DND-41 (cell line): ENCODE measurements around the gene ZMIZ1.

ENCODE experiments used
- ATAC-seq: fragments of 200-7000 bp; cut with Tn5 transposase; 3 replicates; pipeline ENCODE4 v1.9.1; 2021; ENCODE audit warnings: low read depth; ENCODE audit not compliant: insufficient read depth
- DNase-seq: peaks from one replicate; pipeline ENCODE4 v3.0.0-alpha.2; 2020
- H2AFZ ChIP-seq: 2 replicates; pipeline ENCODE4 v1.6.0; 2012; ENCODE audit warnings: low read depth, low read length
- H3K27ac ChIP-seq: 2 replicates; pipeline ENCODE4 v1.5.1; 2012; ENCODE audit warnings: low read length, inconsistent platforms
- H3K27me3 ChIP-seq: fragments of 200-600 bp; sonication (generic); 2 replicates; pipeline ENCODE4 v1.6.0; 2012; ENCODE audit warnings: low read length, mild to moderate bottlenecking, inconsistent platforms; ENCODE audit not compliant: insufficient read depth, poor library complexity
- H3K36me3 ChIP-seq: 2 replicates; pipeline ENCODE4 v1.5.1; 2012; ENCODE audit warnings: low read length, inconsistent platforms; ENCODE audit not compliant: insufficient read depth
- H3K4me1 ChIP-seq: 2 replicates; pipeline ENCODE4 v1.5.1; 2012; ENCODE audit warnings: mild to moderate bottlenecking, low read length; ENCODE audit not compliant: insufficient read depth
- H3K4me2 ChIP-seq: 2 replicates; pipeline ENCODE4 v1.6.0; 2012; ENCODE audit warnings: mild to moderate bottlenecking, moderate library complexity, low read length, inconsistent platforms; ENCODE audit not compliant: insufficient read depth
- H3K4me3 ChIP-seq, 2 experiments: fragments of 200-600 bp in 1 of 2; shearing (Covaris generic) in 1 of 2; 2 replicates each; pipeline ENCODE4 v1.5.1; 2012 to 2016; ENCODE audit warnings: inconsistent platforms in 2 of 2, low read length in 2 of 2, mild to moderate bottlenecking in 2 of 2, low read depth in 1 of 2, moderate library complexity in 1 of 2
- H3K79me2 ChIP-seq: 2 replicates; pipeline ENCODE4 v1.6.0; 2012; ENCODE audit warnings: low read length, inconsistent platforms; ENCODE audit not compliant: insufficient read depth
- H3K9ac ChIP-seq: 2 replicates; pipeline ENCODE4 v1.6.0; 2012; ENCODE audit warnings: low read depth, mild to moderate bottlenecking, inconsistent platforms, low read length, moderate library complexity
- H3K9me3 ChIP-seq: 2 replicates; pipeline ENCODE4 v1.5.1; 2012; ENCODE audit warnings: low read length, moderate library complexity, mild to moderate bottlenecking, inconsistent platforms; ENCODE audit not compliant: insufficient read depth, severe bottlenecking
- H4K20me1 ChIP-seq: 2 replicates; pipeline ENCODE4 v1.6.0; 2012; ENCODE audit warnings: low read length; ENCODE audit not compliant: insufficient read depth
- EZH2 ChIP-seq: IDR thresholded peaks from 3 replicates; pipeline ENCODE4 v1.6.1; 2012; ENCODE audit warnings: borderline replicate concordance, low read depth, mild to moderate bottlenecking, moderate library complexity, low read length, inconsistent platforms; ENCODE audit not compliant: severe bottlenecking
- TF ChIP-seq, protein P1 (sequence below): IDR thresholded peaks from 2 replicates; pipeline ENCODE4 v1.5.1; 2012; ENCODE audit warnings: borderline replicate concordance, low read length, moderate library complexity, mild to moderate bottlenecking; ENCODE audit not compliant: poor library complexity, severe bottlenecking; ENCODE audit errors: extremely low read depth

Gene ZMIZ1

GRCh38 chr10:79221110-79222051, 152.6 kb downstream of the ZMIZ1 start:
- DNase-seq (no peak), ATAC-seq (no peak)
- H3K36me3 ChIP-seq, result peaks cover 77% of the 10 kb centered on the region
- TF ChIP-seq, protein P1, sequence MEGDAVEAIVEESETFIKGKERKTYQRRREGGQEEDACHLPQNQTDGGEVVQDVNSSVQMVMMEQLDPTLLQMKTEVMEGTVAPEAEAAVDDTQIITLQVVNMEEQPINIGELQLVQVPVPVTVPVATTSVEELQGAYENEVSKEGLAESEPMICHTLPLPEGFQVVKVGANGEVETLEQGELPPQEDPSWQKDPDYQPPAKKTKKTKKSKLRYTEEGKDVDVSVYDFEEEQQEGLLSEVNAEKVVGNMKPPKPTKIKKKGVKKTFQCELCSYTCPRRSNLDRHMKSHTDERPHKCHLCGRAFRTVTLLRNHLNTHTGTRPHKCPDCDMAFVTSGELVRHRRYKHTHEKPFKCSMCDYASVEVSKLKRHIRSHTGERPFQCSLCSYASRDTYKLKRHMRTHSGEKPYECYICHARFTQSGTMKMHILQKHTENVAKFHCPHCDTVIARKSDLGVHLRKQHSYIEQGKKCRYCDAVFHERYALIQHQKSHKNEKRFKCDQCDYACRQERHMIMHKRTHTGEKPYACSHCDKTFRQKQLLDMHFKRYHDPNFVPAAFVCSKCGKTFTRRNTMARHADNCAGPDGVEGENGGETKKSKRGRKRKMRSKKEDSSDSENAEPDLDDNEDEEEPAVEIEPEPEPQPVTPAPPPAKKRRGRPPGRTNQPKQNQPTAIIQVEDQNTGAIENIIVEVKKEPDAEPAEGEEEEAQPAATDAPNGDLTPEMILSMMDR, result no peak
- TF ChIP-seq EZH2, result no peak
- no peaks in the 10 kb centered on the region for H3K79me2 ChIP-seq
- H2AFZ ChIP-seq, result no peak overlapping the region
- H4K20me1 ChIP-seq, result peaks cover 21% of the 10 kb centered on the region
- no peak overlapping the region for H3K4me2 ChIP-seq
- H3K27ac ChIP-seq, result no peak overlapping the region
- H3K9me3 ChIP-seq, result no peaks in the 10 kb centered on the region
- no peak overlapping the region for H3K4me3 ChIP-seq
- no peaks in the 10 kb centered on the region for H3K4me1 ChIP-seq
- no peaks in the 10 kb centered on the region for H3K27me3 ChIP-seq
- H3K9ac ChIP-seq, result no peak overlapping the region

DNA sequence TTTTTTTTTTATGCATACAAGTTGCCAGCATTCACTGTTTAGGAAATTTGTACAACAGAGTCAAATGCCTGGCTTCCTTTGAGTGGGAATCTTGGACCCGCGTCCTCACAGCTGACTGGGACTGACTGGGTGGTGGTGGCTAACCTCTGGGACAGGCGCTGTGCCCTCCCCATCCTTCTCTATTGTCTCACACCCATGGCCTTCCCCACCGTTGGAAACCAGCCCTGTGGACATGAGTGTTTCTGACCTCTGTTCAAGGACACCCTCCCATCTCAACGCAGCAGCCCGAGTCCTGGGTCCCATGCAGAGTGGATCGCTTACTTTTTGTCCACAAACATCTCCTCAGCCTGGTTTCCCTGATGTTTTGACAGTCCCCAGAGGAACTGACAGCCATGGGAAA, 153.4 kb downstream of the ZMIZ1 start:
- Histone ChIP-seq H3K4me2 (no peak overlapping the region), H3K4me1 (no peaks in the 10 kb centered on the region), H3K27me3 (no peaks in the 10 kb centered on the region), H3K36me3 (peaks cover 80% of the 10 kb centered on the region), H3K9me3 (no peaks in the 10 kb centered on the region), H4K20me1 (peaks cover 21% of the 10 kb centered on the region), H3K9ac (no peak overlapping the region), H2AFZ (no peak overlapping the region), H3K27ac (no peak overlapping the region), H3K79me2 (no peaks in the 10 kb centered on the region), H3K4me3 (no peak overlapping the region)
- no peak for DNase-seq
- ATAC-seq, result no peak
- TF ChIP-seq, protein P1, result no peak
- no peak for TF ChIP-seq EZH2

GRCh38 chr10:79223091-79224048, 154.6 kb downstream of the ZMIZ1 start:
- H3K9ac ChIP-seq, result no peak overlapping the region
- no peak overlapping the region for H2AFZ ChIP-seq
- H4K20me1 ChIP-seq, result peaks cover 21% of the 10 kb centered on the region
- no peak overlapping the region for H3K27ac ChIP-seq
- TF ChIP-seq EZH2, result no peak
- TF ChIP-seq, protein P1, result no peak
- H3K9me3 ChIP-seq, result no peaks in the 10 kb centered on the region
- no peaks in the 10 kb centered on the region for H3K4me1 ChIP-seq
- DNase-seq, result no peak
- H3K4me3 ChIP-seq, result no peak overlapping the region
- H3K79me2 ChIP-seq, result no peaks in the 10 kb centered on the region
- peaks cover 78% of the 10 kb centered on the region for H3K36me3 ChIP-seq
- H3K27me3 ChIP-seq, result no peaks in the 10 kb centered on the region
- H3K4me2 ChIP-seq, result no peak overlapping the region
- ATAC-seq, result no peak
